ENCODE measurements around the gene FBN2.

DNA sequence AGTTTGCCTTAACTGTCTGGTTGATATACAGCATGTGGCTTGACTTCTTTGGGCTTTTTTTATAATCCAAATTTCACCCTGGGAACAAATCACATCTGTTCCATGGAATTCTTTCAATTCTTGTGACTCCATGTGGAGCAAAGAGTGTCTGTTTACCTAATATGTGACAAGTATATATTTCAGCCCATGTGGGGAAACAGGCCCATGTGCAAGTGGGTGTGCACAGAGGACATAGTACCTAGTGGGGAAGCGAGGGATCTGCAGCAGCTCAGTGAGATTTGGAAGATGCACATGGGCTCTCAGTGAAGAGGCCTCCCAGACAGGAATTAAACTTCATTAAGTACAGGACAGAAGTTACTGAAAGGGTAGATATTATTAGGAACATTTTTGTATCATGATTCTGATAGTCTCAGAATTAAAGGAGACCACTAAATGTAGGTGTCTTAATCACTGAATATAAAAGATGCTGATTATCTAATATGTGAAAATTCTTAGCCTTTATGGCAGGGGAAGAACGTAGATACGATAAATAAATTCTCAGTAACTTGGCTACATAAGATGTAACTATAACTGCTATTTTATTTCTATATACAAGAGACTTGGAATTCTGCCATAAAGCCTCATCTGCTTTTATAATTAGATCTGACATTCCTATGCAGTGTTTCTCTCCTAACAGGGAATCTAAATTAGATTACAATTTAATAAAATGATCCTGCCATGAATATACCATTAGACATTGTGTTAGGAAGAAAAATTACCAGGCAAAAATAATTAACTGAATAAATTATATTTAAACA, 273.3 kb downstream of the FBN2 start:
- TF ChIP-seq, protein P1, sequence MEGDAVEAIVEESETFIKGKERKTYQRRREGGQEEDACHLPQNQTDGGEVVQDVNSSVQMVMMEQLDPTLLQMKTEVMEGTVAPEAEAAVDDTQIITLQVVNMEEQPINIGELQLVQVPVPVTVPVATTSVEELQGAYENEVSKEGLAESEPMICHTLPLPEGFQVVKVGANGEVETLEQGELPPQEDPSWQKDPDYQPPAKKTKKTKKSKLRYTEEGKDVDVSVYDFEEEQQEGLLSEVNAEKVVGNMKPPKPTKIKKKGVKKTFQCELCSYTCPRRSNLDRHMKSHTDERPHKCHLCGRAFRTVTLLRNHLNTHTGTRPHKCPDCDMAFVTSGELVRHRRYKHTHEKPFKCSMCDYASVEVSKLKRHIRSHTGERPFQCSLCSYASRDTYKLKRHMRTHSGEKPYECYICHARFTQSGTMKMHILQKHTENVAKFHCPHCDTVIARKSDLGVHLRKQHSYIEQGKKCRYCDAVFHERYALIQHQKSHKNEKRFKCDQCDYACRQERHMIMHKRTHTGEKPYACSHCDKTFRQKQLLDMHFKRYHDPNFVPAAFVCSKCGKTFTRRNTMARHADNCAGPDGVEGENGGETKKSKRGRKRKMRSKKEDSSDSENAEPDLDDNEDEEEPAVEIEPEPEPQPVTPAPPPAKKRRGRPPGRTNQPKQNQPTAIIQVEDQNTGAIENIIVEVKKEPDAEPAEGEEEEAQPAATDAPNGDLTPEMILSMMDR (conservative IDR thresholded peaks at IDR 0.05): no peak
- TF ChIP-seq ZFX (IDR thresholded peaks at IDR 0.05): no peak

All from C4-2B (cell line).